Measurements from ENCODE around the gene EXOC4. TPM values are rescaled to one million over a fixed set of nuclear protein-coding genes. Genes with fewer than 3 reads are reported as not detected.

The EXOC4 gene
- total and polyA plus RNA-seq, 2 of the 13 experiments (the other 11 are each of a cell fraction or from before 2014, with no cell fraction given), result 22.5 to 39.0 TPM

DNA sequence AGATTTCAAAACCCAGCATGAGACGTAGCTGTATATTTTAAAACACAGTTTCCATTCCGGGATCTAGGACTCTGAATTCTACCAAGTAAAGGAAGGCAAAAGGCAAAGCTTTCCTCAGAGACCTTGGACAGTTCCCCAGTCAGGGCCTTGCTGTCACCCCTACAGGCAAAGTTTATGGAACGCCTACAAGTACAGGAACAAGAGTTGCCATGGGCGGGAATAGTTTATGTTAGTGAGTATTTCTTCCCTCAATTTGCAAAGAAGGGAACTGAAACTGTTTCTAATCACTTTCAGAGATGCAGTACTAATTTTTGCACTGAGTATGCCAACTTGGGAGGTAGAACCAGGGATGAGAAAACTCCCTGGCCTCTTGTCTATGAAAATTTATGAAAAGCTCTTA lies 806.1 kb downstream of the EXOC4 start:
- no peak overlapping the region for H3K27ac ChIP-seq (ENCODE audit: extremely low read length, insufficient read depth, low read length)
- no peak overlapping the region for H3K4me2 ChIP-seq (ENCODE audit: low read depth, low read length)
- 95% methylated on average over 4 of the region's 4 CpGs for WGBS (ENCODE audit: low lambda C conversion rate)
- BruUV-seq (replicated peaks), result no TSS peak
- H2AFZ ChIP-seq (ENCODE audit: low read length), result no peak overlapping the region
- no peaks in the 10 kb centered on the region for H3K79me2 ChIP-seq (ENCODE audit: insufficient read depth, low read length)
- ChIA-PET CTCF (ENCODE audit: low intra/inter-chr PET ratio, low total read pairs) (no interaction called here), POLR2A (no interaction called here)
- peak; percentile 92 for TF ChIP-seq MIER2 (CRISPR knock-in tag; IDR thresholded peaks at IDR 0.05)
- TF ChIP-seq, protein P1, sequence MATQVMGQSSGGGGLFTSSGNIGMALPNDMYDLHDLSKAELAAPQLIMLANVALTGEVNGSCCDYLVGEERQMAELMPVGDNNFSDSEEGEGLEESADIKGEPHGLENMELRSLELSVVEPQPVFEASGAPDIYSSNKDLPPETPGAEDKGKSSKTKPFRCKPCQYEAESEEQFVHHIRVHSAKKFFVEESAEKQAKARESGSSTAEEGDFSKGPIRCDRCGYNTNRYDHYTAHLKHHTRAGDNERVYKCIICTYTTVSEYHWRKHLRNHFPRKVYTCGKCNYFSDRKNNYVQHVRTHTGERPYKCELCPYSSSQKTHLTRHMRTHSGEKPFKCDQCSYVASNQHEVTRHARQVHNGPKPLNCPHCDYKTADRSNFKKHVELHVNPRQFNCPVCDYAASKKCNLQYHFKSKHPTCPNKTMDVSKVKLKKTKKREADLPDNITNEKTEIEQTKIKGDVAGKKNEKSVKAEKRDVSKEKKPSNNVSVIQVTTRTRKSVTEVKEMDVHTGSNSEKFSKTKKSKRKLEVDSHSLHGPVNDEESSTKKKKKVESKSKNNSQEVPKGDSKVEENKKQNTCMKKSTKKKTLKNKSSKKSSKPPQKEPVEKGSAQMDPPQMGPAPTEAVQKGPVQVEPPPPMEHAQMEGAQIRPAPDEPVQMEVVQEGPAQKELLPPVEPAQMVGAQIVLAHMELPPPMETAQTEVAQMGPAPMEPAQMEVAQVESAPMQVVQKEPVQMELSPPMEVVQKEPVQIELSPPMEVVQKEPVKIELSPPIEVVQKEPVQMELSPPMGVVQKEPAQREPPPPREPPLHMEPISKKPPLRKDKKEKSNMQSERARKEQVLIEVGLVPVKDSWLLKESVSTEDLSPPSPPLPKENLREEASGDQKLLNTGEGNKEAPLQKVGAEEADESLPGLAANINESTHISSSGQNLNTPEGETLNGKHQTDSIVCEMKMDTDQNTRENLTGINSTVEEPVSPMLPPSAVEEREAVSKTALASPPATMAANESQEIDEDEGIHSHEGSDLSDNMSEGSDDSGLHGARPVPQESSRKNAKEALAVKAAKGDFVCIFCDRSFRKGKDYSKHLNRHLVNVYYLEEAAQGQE (IDR thresholded peaks at IDR 0.05; ENCODE audit: borderline replicate concordance in 1 of 2, low read depth in 1 of 2, low read length in 2 of 2), result peak; percentile 40 to 92
- no peak for TF ChIP-seq ARHGAP35 (CRISPR knock-in tag; IDR thresholded peaks at IDR 0.05; ENCODE audit: borderline replicate concordance)
- no peaks in the 10 kb centered on the region for H4K20me1 ChIP-seq (ENCODE audit: insufficient read depth, low read length)
- H3K9me3 ChIP-seq (ENCODE audit: low read length), result no peaks in the 10 kb centered on the region
- no peak for FAIRE-seq
- in situ Hi-C loops (cut with HindIII; ENCODE audit: extremely low pct_ligation_motif_present, low pct_unique_long_range_greater_than_20kb) (no loop called here), intact Hi-C loops (cut with micrococcal nuclease; ENCODE audit: unreplicated experiment) (no loop called here)
- no peak for DNase-seq (ENCODE audit: low spot score)
- no peaks in the 10 kb centered on the region for H3K27me3 ChIP-seq (ENCODE audit: control insufficient read depth in 1 of 2, insufficient read depth in 2 of 2, low read length in 2 of 2)
- H3K4me3 ChIP-seq (replicated peaks in 1 of 3; ENCODE audit: insufficient read depth in 1 of 3, low read depth in 2 of 3, low read length in 3 of 3), result no peak overlapping the region
- ATAC-seq, result no peak
- H3K9ac ChIP-seq (ENCODE audit: insufficient read depth, low read depth, low read length), result no peak overlapping the region
- H3K4me1 ChIP-seq (ENCODE audit: insufficient read depth, low read length), result peaks cover 9% of the 10 kb centered on the region
- H3K36me3 ChIP-seq (replicated peaks in 1 of 2; ENCODE audit: control insufficient read depth in 1 of 2, insufficient read depth in 2 of 2, low read length in 2 of 2), result no peaks in the 10 kb centered on the region

DNA sequence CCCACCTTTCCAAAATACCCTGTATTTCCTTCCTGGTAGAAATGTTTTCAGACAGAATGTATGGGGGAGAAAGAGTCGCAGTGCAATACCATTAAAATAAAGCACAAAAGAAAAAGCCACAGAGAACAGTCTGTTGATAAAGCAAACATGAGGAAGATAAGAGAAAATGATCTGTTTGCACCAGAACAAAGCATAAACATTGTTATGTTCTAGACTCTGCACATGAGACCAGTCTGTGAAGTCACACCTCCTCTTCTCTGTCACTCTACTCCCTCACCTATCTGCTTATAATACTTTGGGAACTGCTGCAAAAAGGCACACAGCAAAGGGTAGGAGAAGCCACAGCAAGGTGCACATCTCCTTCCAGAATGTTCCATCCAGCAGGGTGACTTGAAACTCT lies 807.0 kb downstream of the EXOC4 start:
- no peak overlapping the region for H3K4me2 ChIP-seq (ENCODE audit: low read depth, low read length)
- DNase-seq (ENCODE audit: low spot score) (peak; percentile 50), FAIRE-seq (no peak), ATAC-seq (peak; percentile 52)
- ChIA-PET POLR2A (no interaction called here), CTCF (ENCODE audit: low intra/inter-chr PET ratio, low total read pairs) (no interaction called here)
- H2AFZ ChIP-seq (ENCODE audit: low read length), result no peak overlapping the region
- no peaks in the 10 kb centered on the region for H3K9me3 ChIP-seq (ENCODE audit: low read length)
- TF ChIP-seq STAG1 (CRISPR knock-in tag; IDR thresholded peaks at IDR 0.05), result no peak
- TF ChIP-seq BHLHE40 (IDR thresholded peaks at IDR 0.05; ENCODE audit: low read length), result peak; percentile 30; the same call in 1 of the 2 replicates
- TF ChIP-seq GATAD2A (CRISPR knock-in tag; IDR thresholded peaks at IDR 0.05), result 0 out of 2 replicates have a peak, but pooled peaks have one; percentile 13
- no peak for TF ChIP-seq SOX6 (IDR thresholded peaks at IDR 0.05)
- peak; percentile 71 for TF ChIP-seq SOX6 (CRISPR knock-in tag; IDR thresholded peaks at IDR 0.05)
- peak; percentile 43; the same call in 1 of the 2 replicates for TF ChIP-seq SOX13 (IDR thresholded peaks at IDR 0.05)
- TF ChIP-seq SOX13 (CRISPR knock-in tag; conservative IDR thresholded peaks at IDR 0.05 in 1 of 2, IDR thresholded peaks at IDR 0.05 in 1 of 2), result peak in 1 of 2 experiments; percentile 95; a peak in 2 of 4 replicates
- TF ChIP-seq TGIF2 (CRISPR knock-in tag; IDR thresholded peaks at IDR 0.05), result no peak
- no peak for TF ChIP-seq ZNF615 (CRISPR knock-in tag; IDR thresholded peaks at IDR 0.05; ENCODE audit: borderline replicate concordance)
- TF ChIP-seq, protein P2, sequence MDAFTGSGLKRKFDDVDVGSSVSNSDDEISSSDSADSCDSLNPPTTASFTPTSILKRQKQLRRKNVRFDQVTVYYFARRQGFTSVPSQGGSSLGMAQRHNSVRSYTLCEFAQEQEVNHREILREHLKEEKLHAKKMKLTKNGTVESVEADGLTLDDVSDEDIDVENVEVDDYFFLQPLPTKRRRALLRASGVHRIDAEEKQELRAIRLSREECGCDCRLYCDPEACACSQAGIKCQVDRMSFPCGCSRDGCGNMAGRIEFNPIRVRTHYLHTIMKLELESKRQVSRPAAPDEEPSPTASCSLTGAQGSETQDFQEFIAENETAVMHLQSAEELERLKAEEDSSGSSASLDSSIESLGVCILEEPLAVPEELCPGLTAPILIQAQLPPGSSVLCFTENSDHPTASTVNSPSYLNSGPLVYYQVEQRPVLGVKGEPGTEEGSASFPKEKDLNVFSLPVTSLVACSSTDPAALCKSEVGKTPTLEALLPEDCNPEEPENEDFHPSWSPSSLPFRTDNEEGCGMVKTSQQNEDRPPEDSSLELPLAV (CRISPR knock-in tag; conservative IDR thresholded peaks at IDR 0.05; ENCODE audit: low read depth), result no peak
- TF ChIP-seq MIER3 (CRISPR knock-in tag; IDR thresholded peaks at IDR 0.05; ENCODE audit: borderline replicate concordance), result no peak
- TF ChIP-seq SOX5 (CRISPR knock-in tag; IDR thresholded peaks at IDR 0.05; ENCODE audit: borderline replicate concordance), result peak; percentile 77; the same call in 1 of the 2 replicates
- H3K4me3 ChIP-seq (replicated peaks in 1 of 3; ENCODE audit: insufficient read depth in 1 of 3, low read depth in 2 of 3, low read length in 3 of 3), result no peak overlapping the region
- no peak overlapping the region for H3K9ac ChIP-seq (ENCODE audit: insufficient read depth, low read depth, low read length)
- WGBS (ENCODE audit: low lambda C conversion rate), result 30% methylated on average over 1 of the region's 1 CpG
- H4K20me1 ChIP-seq (ENCODE audit: insufficient read depth, low read length), result no peaks in the 10 kb centered on the region
- no TSS peak for BruUV-seq (replicated peaks)
- no peak overlapping the region for H3K27ac ChIP-seq (ENCODE audit: extremely low read length, insufficient read depth, low read length)
- H3K4me1 ChIP-seq (ENCODE audit: insufficient read depth, low read length), result peaks cover 9% of the 10 kb centered on the region
- no peaks in the 10 kb centered on the region for H3K27me3 ChIP-seq (ENCODE audit: control insufficient read depth in 1 of 2, insufficient read depth in 2 of 2, low read length in 2 of 2)
- intact Hi-C loops (cut with micrococcal nuclease; ENCODE audit: unreplicated experiment), result no loop called here
- in situ Hi-C loops (cut with HindIII; ENCODE audit: extremely low pct_ligation_motif_present, low pct_unique_long_range_greater_than_20kb), result no loop called here
- no peaks in the 10 kb centered on the region for H3K79me2 ChIP-seq (ENCODE audit: insufficient read depth, low read length)
- H3K36me3 ChIP-seq (replicated peaks in 1 of 2; ENCODE audit: control insufficient read depth in 1 of 2, insufficient read depth in 2 of 2, low read length in 2 of 2), result no peaks in the 10 kb centered on the region

Data from HepG2 (cell line).